ENCODE measurements around the gene DIAPH3.

The DIAPH3 gene

DNA sequence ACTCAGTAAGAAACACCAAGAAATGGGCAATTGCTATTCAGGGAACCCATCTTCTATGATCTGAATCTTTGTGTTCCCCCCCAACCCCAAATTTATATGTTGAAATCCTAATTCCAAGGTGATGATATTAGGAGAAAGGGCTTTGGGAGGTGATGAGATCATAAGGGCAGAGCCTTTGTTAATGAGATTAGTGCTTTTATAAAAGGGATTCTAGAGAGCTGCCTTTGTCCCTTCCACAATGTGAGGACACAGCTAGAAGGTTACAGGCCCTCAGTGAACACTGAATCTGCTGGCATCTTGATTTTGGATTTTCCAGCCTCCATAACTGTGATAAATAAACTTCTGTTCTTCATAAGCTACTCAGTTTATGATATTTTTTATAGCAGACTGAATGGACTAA lies 376.0 kb downstream of the DIAPH3 start:
- no peak for DNase-seq (ENCODE audit: low read depth in 2 of 2)

DNA sequence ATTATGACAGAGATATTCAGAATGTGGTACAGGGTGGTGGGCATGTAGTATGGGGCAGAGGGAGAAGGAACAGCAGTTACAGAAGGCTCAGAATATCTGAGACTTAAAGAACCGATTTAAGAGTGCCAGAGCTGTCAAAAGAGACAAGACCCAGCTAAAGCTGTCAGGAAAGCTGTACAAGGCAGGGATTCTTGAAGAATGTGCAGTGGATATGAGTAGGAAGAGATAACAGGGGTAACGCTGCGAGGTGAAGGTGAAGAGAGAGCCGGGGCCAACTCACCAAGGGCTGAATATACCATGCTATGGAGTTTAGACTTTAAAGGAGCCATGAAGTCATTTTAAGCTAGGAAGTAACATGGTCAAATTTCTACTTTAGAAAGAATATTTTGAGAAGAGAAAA lies 381.0 kb downstream of the DIAPH3 start:
- DNase-seq (ENCODE audit: low read depth in 2 of 2), result no peak

DNA sequence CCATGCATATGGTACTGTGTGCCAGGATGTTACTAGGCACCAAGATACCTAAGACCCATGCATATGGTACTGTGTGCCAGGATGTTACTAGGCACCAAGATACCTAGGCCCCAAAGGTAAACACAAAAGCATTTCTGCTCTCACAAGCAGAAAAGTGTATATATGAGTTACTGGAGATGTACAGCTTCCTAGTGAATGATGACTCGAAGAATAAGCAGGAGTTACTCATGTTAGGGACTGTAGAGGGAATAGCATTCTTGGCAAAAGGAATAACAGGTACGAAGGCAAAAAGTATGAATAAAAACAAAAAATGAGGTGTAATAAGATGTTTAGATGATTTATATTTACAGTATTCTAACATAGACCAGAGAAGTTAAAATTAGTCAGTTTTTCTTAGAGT lies 383.7 kb downstream of the DIAPH3 start:
- no peak for DNase-seq (ENCODE audit: low read depth in 2 of 2)

DNA sequence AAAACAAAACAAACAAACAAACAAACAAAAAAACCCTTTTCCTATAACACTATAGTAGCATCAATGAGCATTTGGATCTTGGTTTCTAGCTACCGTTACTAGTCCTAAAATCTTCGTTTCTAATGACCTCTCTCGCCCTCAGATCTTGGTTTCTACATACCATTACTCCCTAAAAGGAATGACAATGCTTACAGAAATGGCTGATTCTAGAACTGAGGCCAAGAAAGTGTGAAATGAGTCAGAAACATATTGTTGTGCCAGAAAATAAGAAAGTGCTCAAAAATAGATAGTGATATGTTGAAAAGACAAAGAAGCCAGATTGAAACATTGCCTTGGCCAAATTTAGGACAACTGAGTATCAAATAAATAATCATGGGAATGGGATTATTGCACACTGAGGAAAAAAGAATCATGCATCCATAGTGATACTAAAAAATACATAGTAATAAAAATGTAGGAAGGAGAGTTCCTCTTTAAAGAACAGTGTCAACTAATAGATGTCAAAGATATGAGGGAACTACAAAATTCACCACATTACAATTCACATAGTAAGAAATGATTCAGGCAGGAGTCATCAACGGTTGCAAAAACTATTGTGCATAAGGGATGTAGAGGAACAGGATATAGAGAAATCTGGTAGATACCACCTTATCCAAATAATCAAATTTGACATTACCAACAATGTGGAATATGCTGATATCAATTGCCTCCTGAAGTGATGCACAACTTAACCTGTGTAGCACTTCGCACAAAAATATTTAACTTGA lies 386.6 kb downstream of the DIAPH3 start:
- DNase-seq (ENCODE audit: low read depth in 2 of 2), result no peak

DNA sequence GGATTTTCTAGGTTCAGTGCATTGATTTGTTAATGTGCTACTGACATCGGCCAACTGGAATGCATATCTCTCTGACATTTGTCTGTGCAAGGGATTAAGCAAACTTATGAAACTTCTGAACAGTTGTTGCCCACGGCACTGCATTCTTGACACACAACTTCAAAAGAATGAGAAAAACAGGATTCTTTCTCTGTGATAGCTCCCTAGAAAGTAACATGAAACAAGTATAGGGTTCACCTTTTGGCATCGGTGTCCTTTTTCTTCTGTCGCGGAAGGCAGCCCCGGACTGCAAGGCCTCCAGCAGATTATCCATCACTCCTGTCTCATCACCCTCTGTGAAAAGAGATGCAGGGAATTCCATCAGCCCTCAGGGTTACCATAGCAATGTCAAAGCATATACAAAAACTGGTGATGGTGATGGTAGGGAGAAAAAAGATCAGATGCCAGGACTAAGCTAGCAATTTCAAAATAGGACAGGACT lies 389.2 kb downstream of the DIAPH3 start:
- no peak for DNase-seq (ENCODE audit: low read depth in 2 of 2)

DNA sequence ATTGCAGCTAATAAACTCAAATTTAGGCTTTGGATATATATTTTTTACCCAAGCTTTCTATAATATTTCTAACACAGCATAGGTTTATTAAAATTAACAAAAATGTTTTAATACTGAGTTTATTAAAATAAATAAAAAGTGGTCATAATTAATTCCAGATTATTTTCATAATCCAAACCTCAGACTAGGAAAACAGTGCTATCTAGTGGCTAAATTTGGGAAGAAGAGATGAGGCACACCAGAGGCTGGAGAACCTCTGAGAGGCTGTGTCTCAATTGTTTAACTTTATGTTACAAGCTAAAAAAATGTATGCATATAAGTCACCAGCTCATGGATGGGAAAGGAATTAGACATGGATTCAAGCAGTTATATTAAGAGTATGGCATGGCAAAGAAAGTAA lies 392.5 kb downstream of the DIAPH3 start:
- DNase-seq (ENCODE audit: low read depth in 2 of 2), result no peak

DNA sequence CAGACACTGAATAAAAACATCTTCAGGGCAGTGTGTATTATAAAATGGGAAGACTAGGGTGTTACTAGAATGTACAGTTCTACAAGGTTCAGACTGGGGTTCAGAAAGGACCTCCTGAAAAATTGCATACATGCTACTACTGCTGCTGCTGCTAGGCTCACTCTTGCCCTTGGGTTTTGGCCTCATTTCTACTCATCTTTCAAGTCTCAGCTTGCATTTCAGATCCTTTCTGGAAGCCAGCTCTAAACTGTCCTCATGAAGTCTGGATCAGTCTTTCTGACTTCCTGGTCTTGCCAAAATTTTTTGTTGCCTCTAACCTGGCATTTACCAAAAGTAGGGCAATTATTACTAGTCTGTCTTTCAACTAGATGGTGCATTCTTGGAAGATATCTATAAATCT lies 393.3 kb downstream of the DIAPH3 start:
- no peak for DNase-seq (ENCODE audit: low read depth in 2 of 2)

DNA sequence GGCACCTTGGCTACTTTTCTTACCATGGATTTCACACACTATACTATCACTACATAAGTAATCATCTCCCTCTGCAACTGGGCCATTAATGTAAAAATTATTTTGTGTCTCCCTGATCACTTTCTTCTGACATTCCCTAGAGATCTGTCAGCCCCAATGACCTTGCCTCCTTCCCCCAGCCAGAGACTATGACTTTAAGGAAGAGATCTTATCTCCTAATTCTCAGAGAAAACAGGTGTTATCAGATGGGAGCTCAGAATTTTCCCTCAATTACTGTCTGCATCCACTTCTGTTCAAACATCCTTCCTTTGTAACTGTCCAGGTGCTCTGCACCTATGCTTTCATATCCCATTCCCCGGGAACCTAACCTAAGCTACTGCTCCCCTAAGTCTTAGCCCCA lies 397.5 kb downstream of the DIAPH3 start:
- no peak for DNase-seq (ENCODE audit: low read depth in 2 of 2)

DNA sequence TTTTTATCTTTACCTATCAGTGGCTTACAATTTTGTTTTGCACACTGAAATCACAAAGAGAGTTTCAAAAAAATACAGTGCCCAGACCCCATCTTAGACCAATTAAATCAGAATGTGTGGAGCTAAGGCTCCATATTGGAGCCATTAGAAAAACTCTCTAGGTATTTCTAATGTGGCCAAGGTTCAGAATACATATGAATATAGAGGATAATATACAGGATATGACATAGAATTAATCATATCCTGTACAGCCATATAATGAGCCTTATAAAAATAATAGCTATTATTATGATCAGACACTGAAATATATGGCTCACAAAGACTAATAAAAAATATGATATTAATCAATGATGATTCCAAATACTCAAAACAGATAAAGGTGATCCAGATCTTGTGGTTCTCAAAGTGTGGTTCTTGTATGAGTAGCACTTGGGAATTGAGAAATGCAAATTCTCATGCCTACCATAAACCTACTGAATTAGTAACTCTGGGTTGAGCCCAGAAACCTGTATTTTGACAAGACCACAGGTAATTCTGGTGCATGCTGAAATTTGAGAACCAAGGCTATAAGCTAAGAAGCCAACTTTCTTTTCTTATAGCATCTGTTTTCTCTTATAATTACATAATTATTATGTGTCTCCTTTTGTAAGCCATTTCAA lies 408.0 kb downstream of the DIAPH3 start:
- DNase-seq (ENCODE audit: low read depth in 2 of 2), result no peak

DNA sequence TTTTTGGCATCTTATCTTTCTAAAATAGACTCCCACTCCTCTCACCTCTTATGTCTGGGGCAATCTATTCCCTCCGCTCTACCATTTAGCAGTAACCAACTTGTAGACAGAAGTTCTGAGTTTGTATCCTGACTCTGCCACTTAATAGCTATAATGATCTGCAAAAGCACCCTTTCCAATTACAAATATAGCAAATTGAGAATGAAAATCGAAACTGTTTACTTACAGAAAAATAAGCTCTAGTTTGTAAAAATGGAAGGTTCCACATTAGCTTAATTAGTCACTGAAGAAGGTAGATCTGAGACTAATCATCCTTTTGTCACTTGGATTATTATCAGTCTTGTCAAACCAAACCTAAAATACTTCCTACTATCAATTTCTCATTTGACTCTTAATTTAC lies 409.3 kb downstream of the DIAPH3 start:
- DNase-seq (ENCODE audit: low read depth in 2 of 2), result no peak

DNA sequence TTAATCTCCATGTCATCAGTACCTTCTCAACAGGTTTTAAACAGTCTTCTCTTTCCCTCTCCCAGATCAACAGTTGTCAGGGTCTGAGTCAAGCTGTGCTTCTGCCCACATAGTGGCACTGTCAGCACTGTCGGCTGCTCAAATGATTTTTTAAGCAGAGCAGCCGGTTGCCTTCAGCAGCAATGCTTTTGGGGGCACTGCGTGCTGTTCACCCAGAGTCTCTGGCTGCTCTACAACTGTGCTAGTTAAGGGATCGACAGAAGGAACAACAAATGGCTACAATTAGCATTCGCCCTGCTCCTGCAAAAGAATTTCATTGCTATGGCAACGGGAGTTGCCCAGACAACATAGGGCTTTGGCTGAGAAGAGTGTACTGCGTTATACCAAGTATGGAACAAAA lies 412.9 kb downstream of the DIAPH3 start:
- DNase-seq (ENCODE audit: low read depth in 2 of 2), result no peak

DNA sequence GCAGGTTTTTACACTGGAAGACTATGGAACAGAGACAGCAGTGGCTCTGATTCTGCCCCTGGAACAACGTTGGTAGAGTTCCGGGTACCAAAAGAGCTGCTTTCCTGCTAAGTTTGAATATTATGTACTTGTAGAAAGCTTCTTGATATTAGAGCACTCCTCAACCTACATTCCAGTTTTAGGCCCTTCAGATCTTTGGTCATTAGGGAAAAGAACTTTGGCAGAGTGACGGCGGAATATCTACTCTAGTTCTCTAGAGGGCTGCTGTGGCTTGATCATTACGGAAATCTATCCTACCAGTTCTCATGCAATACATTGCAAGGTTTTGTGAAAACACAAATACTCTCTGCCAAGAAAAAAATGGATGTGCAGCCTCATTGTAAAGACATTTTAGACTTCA lies 415.7 kb downstream of the DIAPH3 start:
- DNase-seq (ENCODE audit: low read depth in 2 of 2), result no peak

DNA sequence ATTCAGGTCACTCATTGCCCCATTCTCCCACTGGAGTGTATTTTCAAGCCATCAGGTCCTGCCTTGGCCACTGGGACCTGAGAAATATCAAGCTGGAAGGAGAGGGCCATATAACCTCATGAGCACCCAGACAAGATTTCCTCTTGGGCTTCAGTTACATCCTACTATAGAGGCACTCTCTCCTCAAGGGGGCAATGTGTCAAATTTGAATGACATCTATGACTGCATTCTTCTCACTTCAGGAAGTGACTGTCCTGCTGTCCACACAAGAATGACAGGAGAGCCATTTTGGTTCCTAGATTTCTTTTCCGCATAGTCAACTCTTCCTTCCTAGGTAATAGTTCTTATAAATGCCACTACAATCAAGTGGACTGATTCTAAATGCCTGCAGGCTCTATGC lies 416.2 kb downstream of the DIAPH3 start:
- DNase-seq (ENCODE audit: low read depth in 2 of 2), result no peak

DNA sequence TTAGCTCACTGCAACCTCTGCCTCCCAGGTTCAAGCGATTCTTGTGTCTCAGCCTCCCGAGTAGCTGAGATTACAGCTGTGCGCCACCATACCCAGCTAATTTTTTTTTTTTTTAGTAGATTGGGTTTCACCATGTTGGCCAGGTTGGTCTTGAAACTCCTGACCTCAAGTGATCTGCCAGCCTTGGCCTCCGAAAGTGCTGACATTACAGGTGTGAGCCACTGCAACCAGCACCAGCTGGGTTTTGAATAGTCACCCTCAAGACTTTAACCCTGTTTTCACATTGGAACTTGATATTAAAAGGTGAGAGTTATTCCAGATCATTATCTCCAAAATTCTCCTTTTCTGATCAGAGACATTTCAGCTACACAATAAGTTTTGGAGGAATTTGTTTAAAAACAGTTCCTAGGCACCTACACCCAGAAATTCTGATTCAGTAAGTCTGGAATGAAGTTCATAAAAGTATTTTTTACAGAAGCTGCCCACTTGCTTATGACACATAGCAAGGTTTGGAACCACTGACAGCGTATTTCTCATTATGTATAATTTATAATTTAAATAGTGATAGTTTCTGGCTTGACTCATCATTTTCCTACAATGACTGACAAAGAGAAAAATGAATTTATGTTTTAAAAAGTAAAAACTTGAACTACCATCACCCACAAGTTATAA lies 417.3 kb downstream of the DIAPH3 start:
- DNase-seq (ENCODE audit: low read depth in 2 of 2), result no peak

DNA sequence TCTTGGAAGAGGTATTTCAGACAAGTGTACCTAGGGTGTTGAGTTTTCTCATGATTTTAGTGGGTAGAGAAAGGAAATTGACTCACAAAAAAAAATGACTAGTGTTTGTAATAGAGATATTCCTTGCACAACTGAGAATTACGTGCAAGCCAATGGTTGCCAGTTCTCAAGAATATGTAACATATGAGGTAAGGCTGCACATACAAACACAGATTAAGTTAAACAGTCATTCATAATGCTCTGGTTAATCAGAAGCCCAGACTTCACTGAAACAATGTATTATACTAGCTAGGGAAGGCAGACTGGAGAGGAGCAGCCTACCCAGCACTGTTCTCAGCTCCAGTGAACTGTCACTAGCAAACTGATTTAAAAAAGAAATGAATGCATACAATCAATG lies 418.3 kb downstream of the DIAPH3 start:
- DNase-seq (ENCODE audit: low read depth in 2 of 2), result no peak

DNA sequence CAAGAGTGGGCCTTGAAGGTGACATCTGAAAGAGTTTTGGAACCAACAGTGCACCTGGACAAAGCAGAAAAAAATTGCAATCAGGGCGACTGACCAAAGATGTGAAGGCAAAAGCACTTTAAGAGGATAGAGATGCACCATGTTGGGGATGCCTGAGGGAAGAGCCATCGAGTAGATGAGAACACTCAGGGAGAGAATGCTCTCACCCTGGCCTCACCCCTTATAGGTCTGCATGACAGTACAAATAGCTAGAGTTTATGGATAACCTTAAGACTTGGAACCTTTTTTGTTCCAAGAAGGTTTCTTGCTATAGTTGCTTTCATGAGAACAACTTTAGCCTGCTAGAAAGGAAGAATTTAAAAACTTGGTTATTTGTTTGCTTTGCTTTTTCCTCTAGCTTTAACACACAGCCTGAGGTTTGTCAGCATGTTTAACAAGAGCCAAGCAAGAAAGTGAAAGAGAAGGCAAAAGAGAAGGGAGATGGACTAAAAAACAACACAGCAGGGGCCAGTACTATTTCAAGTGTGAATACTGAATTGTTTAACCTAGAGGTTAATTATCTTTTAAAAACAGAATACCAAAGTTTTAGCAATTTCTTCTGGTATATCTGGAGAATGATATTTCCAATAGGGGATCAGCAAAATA lies 418.9 kb downstream of the DIAPH3 start:
- no peak for DNase-seq (ENCODE audit: low read depth in 2 of 2)

DNA sequence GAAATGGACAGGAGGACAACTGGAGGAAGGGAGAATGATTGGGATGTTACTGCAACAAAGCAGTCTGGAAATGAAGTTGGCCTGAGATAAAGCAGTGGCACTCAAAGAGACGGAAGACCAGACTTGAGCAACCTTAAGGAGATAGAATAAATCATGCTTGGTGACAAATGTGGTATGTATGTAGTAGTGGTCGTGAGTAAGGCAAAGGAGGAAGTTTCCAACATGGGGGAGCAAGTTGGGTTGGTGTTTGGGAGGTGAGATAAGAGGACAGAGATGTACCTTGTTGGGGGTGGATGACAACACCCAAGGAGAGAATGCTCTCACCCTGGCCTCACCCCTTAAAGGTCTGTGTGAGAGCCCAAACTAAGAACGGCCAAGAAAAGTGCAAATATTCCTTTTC lies 420.5 kb downstream of the DIAPH3 start:
- no peak for DNase-seq (ENCODE audit: low read depth in 2 of 2)

DNA sequence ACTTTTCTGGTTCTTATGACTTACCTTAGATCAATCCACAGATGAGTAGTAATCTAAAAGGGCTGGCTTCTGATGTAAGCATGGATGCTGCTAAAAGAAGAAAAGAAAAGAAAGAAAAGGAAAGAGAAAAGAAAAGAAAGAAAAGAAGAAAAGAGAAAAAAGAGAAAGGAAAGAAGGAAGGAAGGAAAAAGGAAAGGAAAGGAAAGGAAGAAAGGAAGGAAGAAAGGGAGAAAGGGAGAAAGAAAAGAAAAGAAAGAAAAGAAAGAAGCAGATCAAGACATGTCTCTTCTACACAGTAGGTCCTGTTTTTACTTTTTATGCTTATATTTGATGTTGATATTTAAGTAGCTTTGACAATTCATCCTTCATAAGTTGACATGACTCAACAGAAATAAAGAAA lies 421.3 kb downstream of the DIAPH3 start:
- DNase-seq (ENCODE audit: low read depth in 2 of 2), result no peak

DNA sequence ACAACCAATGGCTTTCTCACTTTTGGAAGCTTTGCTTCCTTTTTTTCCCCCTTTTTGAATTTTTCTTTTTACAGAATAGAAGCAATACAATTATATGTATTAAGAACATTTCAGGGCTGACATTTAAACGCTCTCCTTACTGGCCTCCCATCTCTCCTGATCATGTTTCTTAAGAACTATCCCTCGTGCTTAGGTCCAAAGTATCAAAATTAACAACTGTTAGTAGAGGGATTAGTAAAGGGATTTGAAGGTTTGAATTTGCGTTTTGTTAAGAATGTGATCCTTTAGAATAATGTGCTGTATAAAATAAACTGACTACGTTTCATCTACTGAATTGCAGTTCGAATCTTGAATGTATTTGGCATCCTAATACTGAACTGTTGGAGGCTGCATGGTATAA lies 424.8 kb downstream of the DIAPH3 start:
- no peak for DNase-seq (ENCODE audit: low read depth in 2 of 2)

DNA sequence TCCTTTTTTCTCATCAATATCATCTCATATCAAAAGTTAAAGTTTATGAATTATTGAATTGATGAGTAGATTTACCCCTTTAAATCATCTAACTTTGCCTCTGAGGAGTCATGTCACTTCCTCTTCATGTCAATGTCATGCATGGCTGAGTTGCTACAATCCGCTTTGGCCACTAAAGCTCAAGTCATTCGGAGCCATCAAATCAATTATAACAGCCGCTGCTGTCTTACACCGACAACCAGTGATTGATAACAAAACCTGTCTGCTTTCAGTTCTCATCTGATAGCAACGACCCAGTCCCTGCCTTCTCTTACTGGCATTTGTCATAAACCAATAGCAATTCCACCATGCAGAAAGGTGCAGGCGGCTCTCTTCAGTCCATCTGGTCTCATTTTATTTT lies 429.3 kb downstream of the DIAPH3 start:
- DNase-seq (ENCODE audit: low read depth in 2 of 2), result no peak

DNA sequence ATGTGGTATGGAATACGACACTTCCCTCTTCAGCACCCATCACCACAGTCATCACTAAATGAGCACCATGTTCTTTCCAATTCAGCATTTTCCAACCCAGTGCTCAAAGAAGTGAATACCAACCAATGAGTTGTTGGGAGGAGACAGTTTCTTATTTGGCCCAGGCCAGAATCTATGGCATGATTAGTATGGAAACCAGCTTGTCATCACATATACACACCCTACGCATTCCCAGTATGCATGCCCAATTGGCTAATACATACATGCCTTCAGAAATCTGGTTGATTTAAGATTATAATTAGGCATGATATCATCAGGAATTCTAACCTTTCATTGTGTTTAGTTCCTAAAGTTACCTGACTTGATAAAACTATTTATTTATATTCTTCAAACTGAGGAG lies 430.0 kb downstream of the DIAPH3 start:
- DNase-seq (ENCODE audit: low read depth in 2 of 2), result no peak

DNA sequence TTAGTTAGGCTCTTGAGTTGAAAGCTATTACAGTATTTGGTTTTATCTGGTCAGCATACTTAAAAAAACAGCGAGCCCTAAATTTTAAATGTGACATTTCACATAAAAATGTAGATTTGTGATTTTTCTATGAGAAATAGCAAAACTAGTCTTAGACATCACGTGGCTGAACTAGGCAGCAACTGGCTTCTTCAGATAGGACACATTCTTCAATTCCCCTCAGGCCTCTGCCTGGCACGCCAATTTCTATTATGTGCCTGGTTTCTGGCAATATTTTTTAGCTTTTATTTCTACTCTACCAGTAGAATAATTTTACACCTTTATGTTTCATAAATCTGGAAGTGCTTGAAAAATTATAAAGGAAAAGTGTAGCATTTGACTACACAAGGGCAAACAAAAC lies 433.7 kb downstream of the DIAPH3 start:
- DNase-seq (ENCODE audit: low read depth in 2 of 2), result no peak

All from stimulated activated CD8-positive, alpha-beta memory T cell treated with anti-CD3 and anti-CD28 coated beads, Interleukin-15, amount 100 ng/mL, for 4 hours (primary cell).